GM12878 (cell line): ENCODE data around the gene NPAS2. TPM values are rescaled to one million over a fixed set of nuclear protein-coding genes. Genes with fewer than 3 reads are reported as not detected.

ENCODE experiments used
- ATAC-seq: fragments of 200-7000 bp; cut with Tn5 transposase; 3 replicates; pipeline ENCODE4 v1.9.1; 2020; ENCODE audit warnings: mild to moderate bottlenecking, moderate library complexity
- BruUV-seq: library from RNA; stranded (reverse); fragments of 400-500 nt; replicated peaks from 2 replicates; lab custom pipeline; 2021; lab: Mats Ljungman, UMichigan
- CTCF ChIA-PET: fragments of 300-600 bp; sonication (Branson Sonifier 250); formaldehyde crosslinking; extraction: SDS; loops from one replicate; lab custom pipeline; 2021; ENCODE audit warnings: inconsistent platforms; lab: Yijun Ruan, JAX
- POLR2A ChIA-PET: fragments of 350-600 bp; formaldehyde crosslinking; extraction: SDS; loops from one replicate; lab custom pipeline; 2021; ENCODE audit warnings: inconsistent platforms; lab: Charles Lee
- RAD21 ChIA-PET: fragments of 300-600 bp; sonication (Branson Sonifier 250); formaldehyde crosslinking; loops from one replicate; lab custom pipeline; 2023; ENCODE audit warnings: antibody characterized with exemption; ENCODE audit not compliant: unreplicated experiment; lab: Charles Lee
- SMC1A ChIA-PET: fragments of 300-600 bp; sonication (Branson Sonifier 250); formaldehyde crosslinking; loops from one replicate; lab custom pipeline; 2023; ENCODE audit not compliant: unreplicated experiment, uncharacterized antibody; lab: Charles Lee
- DNase-seq: peaks from one replicate; pipeline ENCODE4 v3.0.0-alpha.2; 2011; ENCODE audit warnings: low read depth, low spot score
- FAIRE-seq: peaks from 3 replicates; lab custom pipeline; 2011; peaks lifted over from hg19 to GRCh38; lab: Jason Lieb, UNC
- H2AFZ ChIP-seq: 2 replicates; pipeline ENCODE4 v1.6.0; 2011; ENCODE audit warnings: low read depth, low read length, control low read depth; ENCODE audit not compliant: control insufficient read depth
- H3K27ac ChIP-seq: 2 replicates; pipeline ENCODE4 v1.5.1; 2011; ENCODE audit warnings: control low read depth; ENCODE audit not compliant: control insufficient read depth, insufficient read depth
- H3K27me3 ChIP-seq, 2 experiments: replicated peaks in 1 of 2; 2 replicates each; pipeline versions ENCODE4 v1.6.0 to v1.6.1; 2011; ENCODE audit warnings: low read length in 1 of 2; ENCODE audit not compliant: control insufficient read depth in 2 of 2, insufficient read depth in 2 of 2
- H3K36me3 ChIP-seq, 2 experiments: 2 replicates each; pipeline ENCODE4 v1.5.1; 2011; ENCODE audit warnings: low read length in 1 of 2; ENCODE audit not compliant: control insufficient read depth in 2 of 2, insufficient read depth in 2 of 2
- H3K4me1 ChIP-seq: 2 replicates; pipeline ENCODE4 v1.6.1; 2011; ENCODE audit warnings: mild to moderate bottlenecking, low read length, moderate library complexity, mixed read lengths; ENCODE audit not compliant: control insufficient read depth, insufficient read depth
- H3K4me2 ChIP-seq: 2 replicates; pipeline ENCODE4 v1.6.0; 2011; ENCODE audit warnings: control low read depth; ENCODE audit not compliant: control insufficient read depth, insufficient read depth
- H3K4me3 ChIP-seq: fragments of 200-600 bp; sonication (generic); 2 replicates; pipeline ENCODE4 v1.5.1; 2016
- H3K79me2 ChIP-seq: 2 replicates; pipeline ENCODE4 v1.6.0; 2011; ENCODE audit warnings: low read length; ENCODE audit not compliant: control insufficient read depth, insufficient read depth
- H3K9ac ChIP-seq: 2 replicates; pipeline ENCODE4 v1.8.0; 2011; ENCODE audit warnings: low read length, control low read depth, mixed read lengths; ENCODE audit not compliant: control insufficient read depth, insufficient read depth
- H3K9me3 ChIP-seq: replicated peaks from 3 replicates; pipeline ENCODE4 v1.5.1; 2011; ENCODE audit warnings: mild to moderate bottlenecking, low read length; ENCODE audit not compliant: control insufficient read depth, insufficient read depth
- H4K20me1 ChIP-seq: 2 replicates; pipeline ENCODE4 v1.6.0; 2011; ENCODE audit not compliant: control insufficient read depth, insufficient read depth
- BRCA1 ChIP-seq: IDR thresholded peaks from 2 replicates; pipeline ENCODE4 v1.6.1; 2011; ENCODE audit warnings: low read depth, low read length, improper control_type of control experiment
- CBFB ChIP-seq: IDR thresholded peaks from 2 replicates; pipeline ENCODE4 v1.6.1; 2016; ENCODE audit warnings: antibody characterized with exemption, low read depth
- IRF4 ChIP-seq: IDR thresholded peaks from 2 replicates; pipeline ENCODE4 v1.6.1; 2011; ENCODE audit warnings: low read depth, low read length
- MEF2B ChIP-seq: fragments of 450-650 bp; IDR thresholded peaks from 2 replicates; pipeline ENCODE4 v1.6.1; 2018; ENCODE audit warnings: mild to moderate bottlenecking, moderate library complexity; ENCODE audit not compliant: partially characterized antibody, poor library complexity, severe bottlenecking
- MYB ChIP-seq: fragments of 150-350 bp; IDR thresholded peaks from 2 replicates; pipeline ENCODE4 v1.6.1; 2014; ENCODE audit warnings: mild to moderate bottlenecking, low read depth, low read length, borderline replicate concordance
- NFIC ChIP-seq: IDR thresholded peaks from 2 replicates; pipeline ENCODE4 v1.6.1; 2012; ENCODE audit warnings: low read depth, mild to moderate bottlenecking, inconsistent platforms, low read length, moderate library complexity
- PKNOX1 ChIP-seq: fragments of 450-650 bp; IDR thresholded peaks from 2 replicates; pipeline ENCODE4 v1.6.1; 2016; ENCODE audit warnings: mild to moderate bottlenecking
- RELA ChIP-seq: fragments of 450-650 bp; IDR thresholded peaks from 2 replicates; pipeline ENCODE4 v1.8.0; 2014; ENCODE audit warnings: borderline replicate concordance; ENCODE audit not compliant: partially characterized antibody
- RUNX3 ChIP-seq: IDR thresholded peaks from 2 replicates; pipeline ENCODE4 v1.6.1; 2012; ENCODE audit warnings: low read length, inconsistent platforms
- SMARCA5 ChIP-seq: fragments of 450-650 bp; IDR thresholded peaks from 2 replicates; pipeline ENCODE4 v1.6.1; 2017; ENCODE audit warnings: mild to moderate bottlenecking
- ZBTB11 ChIP-seq: fragments of 450-650 bp; formaldehyde crosslinking; IDR thresholded peaks from 2 replicates; pipeline ENCODE4 v1.5.0; 2022; ENCODE audit warnings: mild to moderate bottlenecking, missing genetic modification characterization
- ZNF592 ChIP-seq: fragments of 450-650 bp; IDR thresholded peaks from 2 replicates; pipeline ENCODE4 v1.6.1; 2017; ENCODE audit warnings: mild to moderate bottlenecking, moderate library complexity
- WGBS: methylation state at CpG from one replicate; pipeline ENCODE4 v1.1.6; 2016; ENCODE audit warnings: low lambda C conversion rate; ENCODE audit not compliant: insufficient replicate concordance, insufficient coverage; ENCODE audit errors: missing lambda C conversion rate; 5-methylcytosine and 5-hydroxymethylcytosine counted together
- in situ Hi-C: fragments of 300-500 bp; cut with MboI; formaldehyde crosslinking; loops from 9 replicates; pipeline ENCODE4 v1.14.3; 2018; ENCODE audit warnings: mixed read lengths
- intact Hi-C: fragments of 100-400 bp; cut with micrococcal nuclease; formaldehyde crosslinking; loops from one replicate; pipeline ENCODE4 v1.14.2; 2022; ENCODE audit not compliant: unreplicated experiment
- polyA plus RNA-seq, 11 experiments: library from polyadenylated mRNA; depleted of rRNA in 4 of 11; unstranded in 6 of 11; stranded (reverse) in 5 of 11; fragments of >200 nt; fragmentation: Nextera tagmentation in 4 of 11; fragmentation: Illumina TruSeq in 1 of 11; extraction: Ambion mirVana in 4 of 11; extraction: Trizol in 1 of 11; gene quantifications; 1 replicate in 1 of 11; 2 replicates in 10 of 11; pipeline versions ENCODE4 v1.2.1 to v1.2.3, GENCODE V29; 2011 to 2016; ENCODE audit warnings: inconsistent platforms in 2 of 11, missing spikeins in 2 of 11, low read depth in 1 of 11
- total RNA-seq, 4 experiments: library from RNA; depleted of rRNA in 3 of 4; stranded (reverse); fragments of >200 nt in 3 of 4; fragmentation: Illumina TruSeq in 1 of 4; extraction: Trizol in 1 of 4; gene quantifications; 2 replicates each; pipeline versions ENCODE4 v1.2.1 to v1.2.3, GENCODE V29; 2013 to 2021

NPAS2 gene
- total and polyA plus RNA-seq, 10 of the 15 experiments (the other 5 are each of a cell fraction or from before 2014, with no cell fraction given) = 0.08 TPM; not detected in 9

GRCh38 chr2:101012054-101012705 is 192.2 kb downstream of the NPAS2 start:
- H3K27me3 ChIP-seq = no peaks in the 10 kb centered on the region
- BruUV-seq = no TSS peak
- peaks cover 17% of the 10 kb centered on the region for H3K4me1 ChIP-seq
- peak; percentile 86 for ATAC-seq
- in situ Hi-C loops (no loop called here), intact Hi-C loops (loop anchor here (1.0 to 10.0 kb wide), 5 partner anchors 52 to 393 kb away; partner anchors contain the start of gene CNOT11)
- peak overlapping the region; percentile 81 for H3K4me2 ChIP-seq
- no peaks in the 10 kb centered on the region for H4K20me1 ChIP-seq
- peak; percentile 73 for DNase-seq
- SMC1A ChIA-PET = interaction anchor here (0.7 to 1.6 kb wide), 24 partner anchors 9 to 1453 kb away, joined by 3 to 21 read pairs (median 4); partner anchors contain the start of genes RNF149, RPL31 and TBC1D8
- H3K4me3 ChIP-seq = 0 out of 2 replicates have a peak overlapping the region, but pooled peaks have one; percentile 16
- H2AFZ ChIP-seq = no peak overlapping the region
- POLR2A ChIA-PET = interaction anchor here (0.5 to 1.3 kb wide), 4 partner anchors 9 to 508 kb away, joined by 3 to 8 read pairs (median 5); partner anchors contain the start of gene RPL31
- RAD21 ChIA-PET = interaction anchor here (0.6 to 1.8 kb wide), 16 partner anchors 10 to 1229 kb away, joined by 3 to 17 read pairs (median 4); partner anchors contain the start of genes RPL31 and TBC1D8
- 66% methylated on average over 8 of the region's 8 CpGs for WGBS
- peak overlapping the region; percentile 83 for H3K27ac ChIP-seq
- CTCF ChIA-PET = interaction anchor here (0.6 to 2.1 kb wide), 32 partner anchors 9 to 640 kb away, joined by 3 to 30 read pairs (median 4); partner anchors contain the start of genes CNOT11 and RPL31
- H3K9me3 ChIP-seq = peaks cover 3% of the 10 kb centered on the region; the same call in 2 of the 3 replicates
- peak; percentile 38 for FAIRE-seq
- peaks cover 6% of the 10 kb centered on the region for H3K79me2 ChIP-seq
- peaks cover 5 to 14% of the 10 kb centered on the region in 2 experiments for H3K36me3 ChIP-seq
- 0 out of 2 replicates have a peak overlapping the region, but pooled peaks have one; percentile 2 for H3K9ac ChIP-seq
- TF ChIP-seq CBFB = no peak
- TF ChIP-seq RUNX3 = peak; percentile 51
- TF ChIP-seq SMARCA5 = no peak
- TF ChIP-seq MEF2B = peak; percentile 76
- TF ChIP-seq ZNF592 = no peak
- TF ChIP-seq RELA = no peak
- TF ChIP-seq PKNOX1 = no peak; the same call in 1 of the 2 replicates
- no peak for TF ChIP-seq MYB
- TF ChIP-seq NFIC = peak; percentile 90
- no peak for TF ChIP-seq ZBTB11
- no peak for TF ChIP-seq BRCA1
- peak; percentile 94 for TF ChIP-seq IRF4
